Stimulated activated CD8-positive, alpha-beta memory T cell treated with anti-CD3 and anti-CD28 coated beads, Interleukin-12 subunit alpha, Interleukin-12 subunit beta, amount 100 ng/mL, for 24 hours (primary cell): ENCODE data around the gene CCR2.

Experiments used
- DNase-seq: peaks from one replicate; pipeline ENCODE4 v3.0.0-alpha.2; 2020; ENCODE audit errors: extremely low read depth

CCR2 gene

GRCh38 chr3:46354984-46355383, 1.1 kb downstream of the CCR2 start:
- no peak for DNase-seq

DNA sequence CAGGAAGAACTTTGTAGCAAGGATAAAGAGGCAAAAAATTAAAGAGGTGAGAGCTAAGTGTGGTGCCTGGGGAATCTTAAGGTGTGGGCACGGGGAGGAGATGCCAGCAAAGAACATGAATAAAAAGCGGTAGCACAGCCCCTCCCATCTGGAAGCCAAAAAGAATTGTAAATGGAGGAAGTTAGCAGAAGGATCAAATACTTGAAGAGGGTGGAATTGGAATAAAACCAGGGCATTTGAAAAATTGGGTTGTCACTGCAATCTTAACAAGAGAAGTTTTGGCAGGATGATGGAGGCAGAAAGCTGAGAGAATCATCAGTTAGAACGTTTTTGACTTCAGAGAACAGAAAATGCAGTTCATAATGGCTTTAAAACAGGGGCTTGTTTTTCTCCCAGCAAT, 2.4 kb downstream of the CCR2 start:
- DNase-seq, result no peak

- no peak for DNase-seq
Observed at GRCh38 chr3:46356909-46357308, 3.0 kb downstream of the CCR2 start.

DNA sequence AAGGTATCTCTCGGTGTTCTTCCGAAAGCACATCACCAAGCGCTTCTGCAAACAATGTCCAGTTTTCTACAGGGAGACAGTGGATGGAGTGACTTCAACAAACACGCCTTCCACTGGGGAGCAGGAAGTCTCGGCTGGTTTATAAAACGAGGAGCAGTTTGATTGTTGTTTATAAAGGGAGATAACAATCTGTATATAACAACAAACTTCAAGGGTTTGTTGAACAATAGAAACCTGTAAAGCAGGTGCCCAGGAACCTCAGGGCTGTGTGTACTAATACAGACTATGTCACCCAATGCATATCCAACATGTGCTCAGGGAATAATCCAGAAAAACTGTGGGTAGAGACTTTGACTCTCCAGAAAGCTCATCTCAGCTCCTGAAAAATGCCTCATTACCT, 4.6 kb downstream of the CCR2 start:
- DNase-seq, result no peak

GRCh38 chr3:46359733-46360493, 6.0 kb downstream of the CCR2 start:
- DNase-seq, result no peak

- no peak for DNase-seq
Observed at GRCh38 chr3:46360907-46361306, 7.0 kb downstream of the CCR2 start.

GRCh38 chr3:46361408-46362283, 7.7 kb downstream of the CCR2 start:
- DNase-seq, result no peak

- DNase-seq, result no peak
Observed at GRCh38 chr3:46365041-46365440, 11.1 kb downstream of the CCR2 start.

DNA sequence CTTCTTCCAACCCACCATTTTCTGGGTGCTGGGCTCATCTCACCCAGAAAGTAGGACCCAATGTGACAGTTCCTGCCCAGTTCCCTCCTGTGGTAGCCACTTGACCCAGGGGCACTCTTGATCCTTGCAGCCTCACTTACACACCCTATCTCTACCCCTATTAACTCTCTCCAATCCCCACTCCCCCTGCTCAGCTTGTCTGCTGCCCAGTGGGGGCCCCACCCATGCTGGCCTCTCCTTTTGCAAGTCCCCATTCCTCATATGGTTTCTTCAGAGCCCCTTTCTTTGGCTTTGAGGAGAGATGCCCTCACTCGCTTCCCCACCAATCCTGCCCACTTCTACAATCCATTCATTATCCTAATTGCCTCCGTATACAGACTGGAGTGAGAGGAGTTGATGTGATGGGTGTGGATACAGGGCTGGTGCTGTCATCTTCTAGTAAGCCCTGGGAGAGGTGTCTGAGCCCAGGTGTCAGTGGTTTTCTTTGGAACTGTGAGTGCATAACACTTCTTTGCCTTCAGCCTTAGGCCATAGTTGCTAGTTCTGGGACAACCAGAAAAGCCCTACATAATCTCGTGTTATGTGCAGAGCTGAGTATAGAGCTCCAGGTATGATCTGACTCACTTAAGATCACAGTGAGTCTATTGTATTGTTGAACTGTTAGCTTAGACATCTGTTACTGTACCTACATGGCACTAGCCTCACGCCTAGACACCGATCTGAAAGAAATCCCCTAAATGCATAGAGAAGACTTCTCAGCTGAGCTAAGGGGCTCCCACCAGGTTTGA, 12.0 kb downstream of the CCR2 start:
- no peak for DNase-seq

- no peak for DNase-seq
Observed at GRCh38 chr3:46367811-46368210, 13.9 kb downstream of the CCR2 start.

- DNase-seq, result no peak
Observed at GRCh38 chr3:46368569-46368968, 14.7 kb downstream of the CCR2 start.

- DNase-seq, result no peak
Observed at GRCh38 chr3:46369151-46369550, 15.2 kb downstream of the CCR2 start.

DNA sequence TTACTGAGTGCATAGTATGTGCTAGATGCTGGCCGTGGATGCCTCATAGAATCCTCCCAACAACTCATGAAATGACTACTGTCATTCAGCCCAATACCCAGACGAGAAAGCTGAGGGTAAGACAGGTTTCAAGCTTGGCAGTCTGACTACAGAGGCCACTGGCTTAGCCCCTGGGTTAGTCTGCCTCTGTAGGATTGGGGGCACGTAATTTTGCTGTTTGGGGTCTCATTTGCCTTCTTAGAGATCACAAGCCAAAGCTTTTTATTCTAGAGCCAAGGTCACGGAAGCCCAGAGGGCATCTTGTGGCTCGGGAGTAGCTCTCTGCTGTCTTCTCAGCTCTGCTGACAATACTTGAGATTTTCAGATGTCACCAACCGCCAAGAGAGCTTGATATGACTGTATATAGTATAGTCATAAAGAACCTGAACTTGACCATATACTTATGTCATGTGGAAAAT, 15.8 kb downstream of the CCR2 start:
- no peak for DNase-seq

GRCh38 chr3:46370839-46371518, 17.1 kb downstream of the CCR2 start, which contains the start of gene CCR5:
Gene CCR5 (plus strand): TSS chr3:46370946. CDS start chr3:46372903, 1,957 bp downstream.
- DNase-seq, result no peak

GRCh38 chr3:46371519-46372340, 17.8 kb downstream of the CCR2 start:
- DNase-seq, result no peak

DNA sequence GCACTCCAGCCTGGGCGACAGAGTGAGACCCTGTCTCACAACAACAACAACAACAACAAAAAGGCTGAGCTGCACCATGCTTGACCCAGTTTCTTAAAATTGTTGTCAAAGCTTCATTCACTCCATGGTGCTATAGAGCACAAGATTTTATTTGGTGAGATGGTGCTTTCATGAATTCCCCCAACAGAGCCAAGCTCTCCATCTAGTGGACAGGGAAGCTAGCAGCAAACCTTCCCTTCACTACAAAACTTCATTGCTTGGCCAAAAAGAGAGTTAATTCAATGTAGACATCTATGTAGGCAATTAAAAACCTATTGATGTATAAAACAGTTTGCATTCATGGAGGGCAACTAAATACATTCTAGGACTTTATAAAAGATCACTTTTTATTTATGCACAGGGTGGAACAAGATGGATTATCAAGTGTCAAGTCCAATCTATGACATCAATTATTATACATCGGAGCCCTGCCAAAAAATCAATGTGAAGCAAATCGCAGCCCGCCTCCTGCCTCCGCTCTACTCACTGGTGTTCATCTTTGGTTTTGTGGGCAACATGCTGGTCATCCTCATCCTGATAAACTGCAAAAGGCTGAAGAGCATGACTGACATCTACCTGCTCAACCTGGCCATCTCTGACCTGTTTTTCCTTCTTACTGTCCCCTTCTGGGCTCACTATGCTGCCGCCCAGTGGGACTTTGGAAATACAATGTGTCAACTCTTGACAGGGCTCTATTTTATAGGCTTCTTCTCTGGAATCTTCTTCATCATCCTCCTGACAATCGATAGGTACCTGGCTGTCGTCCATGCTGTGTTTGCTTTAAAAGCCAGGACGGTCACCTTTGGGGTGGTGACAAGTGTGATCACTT, 18.8 kb downstream of the CCR2 start:
- no peak for DNase-seq

- no peak for DNase-seq
Observed at GRCh38 chr3:46374755-46375154, 20.8 kb downstream of the CCR2 start.

- no peak for DNase-seq
Observed at GRCh38 chr3:46375218-46375617, 21.3 kb downstream of the CCR2 start.

- no peak for DNase-seq
Observed at GRCh38 chr3:46375814-46376213, 21.9 kb downstream of the CCR2 start.
